Measurements from ENCODE around the gene CMTM4.
A peak's percentile ranks its signal among the peaks of the same experiment; 100 is the strongest.

CMTM4 gene

GRCh38 chr16:66699898-66700297 is 3.4 kb upstream of the CMTM4 start:
- H3F3A ChIP-seq (ENCODE audit: insufficient read depth) = 0 out of 2 replicates have a peak, but pooled peaks cover 5% of the 10 kb centered on the region
- no peak overlapping the region for H3K4me2 ChIP-seq (ENCODE audit: low read depth, low read length, poor library complexity, severe bottlenecking)
- H3K4me3 ChIP-seq (ENCODE audit: insufficient read depth, low read length, poor library complexity, severe bottlenecking) = no peak overlapping the region
- no peak for TF ChIP-seq EZH2phosphoT487 (conservative IDR thresholded peaks at IDR 0.05; ENCODE audit: low read length)
- TF ChIP-seq CTCF (IDR thresholded peaks at IDR 0.05; ENCODE audit: insufficient read depth, low read length, poor library complexity, severe bottlenecking) = no peak
- no peaks in the 10 kb centered on the region for H3K27me3 ChIP-seq (ENCODE audit: low read length)
- no peaks in the 10 kb centered on the region for H3K36me3 ChIP-seq (ENCODE audit: low read length)
- H3K9me3 ChIP-seq (ENCODE audit: insufficient read depth, low read length) = no peaks in the 10 kb centered on the region
- no peaks in the 10 kb centered on the region for H4K20me1 ChIP-seq (ENCODE audit: low read depth, low read length)
- H3K9me2 ChIP-seq (replicated peaks; ENCODE audit: insufficient read depth, low read length) = no peaks in the 10 kb centered on the region
- H3K27ac ChIP-seq (ENCODE audit: low read depth, low read length) = no peak overlapping the region
- no peaks in the 10 kb centered on the region for H3K79me2 ChIP-seq (ENCODE audit: insufficient read depth, low read length)
- no peak overlapping the region for H2AFZ ChIP-seq (ENCODE audit: low read depth, low read length, severe bottlenecking)
- H3K9ac ChIP-seq (ENCODE audit: low read length) = no peak overlapping the region

DNA sequence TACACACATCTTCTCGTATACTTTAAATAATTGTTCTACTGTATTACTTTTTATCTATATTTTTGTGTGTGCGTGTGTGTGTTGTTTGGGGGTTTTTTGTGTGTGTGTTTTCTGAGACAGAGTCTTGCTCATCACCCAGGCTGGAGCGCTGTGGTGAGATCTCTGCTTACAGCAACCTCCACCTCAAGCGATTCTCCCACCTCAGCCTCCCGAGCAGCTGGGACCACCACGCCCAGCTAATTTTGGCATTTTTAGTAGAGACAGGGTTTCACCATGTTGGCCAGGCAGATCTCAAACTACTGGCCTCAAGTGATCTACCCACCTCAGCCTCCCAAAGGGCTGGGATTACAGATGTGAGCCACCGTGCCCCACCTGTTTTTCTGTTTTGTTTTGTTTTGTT is 1.5 kb upstream of the CMTM4 start:
- H3K4me2 ChIP-seq (ENCODE audit: low read depth, low read length, poor library complexity, severe bottlenecking) = no peak overlapping the region
- no peaks in the 10 kb centered on the region for H3K36me3 ChIP-seq (ENCODE audit: low read length)
- no peak for TF ChIP-seq EZH2phosphoT487 (conservative IDR thresholded peaks at IDR 0.05; ENCODE audit: low read length)
- no peak for TF ChIP-seq CTCF (IDR thresholded peaks at IDR 0.05; ENCODE audit: insufficient read depth, low read length, poor library complexity, severe bottlenecking)
- H3F3A ChIP-seq (ENCODE audit: insufficient read depth) = 0 out of 2 replicates have a peak, but pooled peaks cover 5% of the 10 kb centered on the region
- H3K27me3 ChIP-seq (ENCODE audit: low read length) = no peaks in the 10 kb centered on the region
- no peak overlapping the region for H3K4me3 ChIP-seq (ENCODE audit: insufficient read depth, low read length, poor library complexity, severe bottlenecking)
- no peaks in the 10 kb centered on the region for H3K79me2 ChIP-seq (ENCODE audit: insufficient read depth, low read length)
- no peak overlapping the region for H2AFZ ChIP-seq (ENCODE audit: low read depth, low read length, severe bottlenecking)
- H3K9me2 ChIP-seq (replicated peaks; ENCODE audit: insufficient read depth, low read length) = no peaks in the 10 kb centered on the region
- no peaks in the 10 kb centered on the region for H4K20me1 ChIP-seq (ENCODE audit: low read depth, low read length)
- no peak overlapping the region for H3K27ac ChIP-seq (ENCODE audit: low read depth, low read length)
- no peak overlapping the region for H3K9ac ChIP-seq (ENCODE audit: low read length)
- H3K9me3 ChIP-seq (ENCODE audit: insufficient read depth, low read length) = no peaks in the 10 kb centered on the region

GRCh38 chr16:66695935-66696668 is 441 bp downstream of the CMTM4 start:
- Histone ChIP-seq H3K4me3 (ENCODE audit: insufficient read depth, low read length, poor library complexity, severe bottlenecking) (peak overlapping the region; percentile 65), H2AFZ (ENCODE audit: low read depth, low read length, severe bottlenecking) (peak overlapping the region; percentile 71), H3K9me3 (ENCODE audit: insufficient read depth, low read length) (no peaks in the 10 kb centered on the region), H3K9ac (ENCODE audit: low read length) (peak overlapping the region; percentile 37), H3K79me2 (ENCODE audit: insufficient read depth, low read length) (no peaks in the 10 kb centered on the region), H3K27me3 (ENCODE audit: low read length) (no peaks in the 10 kb centered on the region), H3F3A (ENCODE audit: insufficient read depth) (0 out of 2 replicates have a peak, but pooled peaks cover 5% of the 10 kb centered on the region), H4K20me1 (ENCODE audit: low read depth, low read length) (no peaks in the 10 kb centered on the region), H3K27ac (ENCODE audit: low read depth, low read length) (no peak overlapping the region), H3K36me3 (ENCODE audit: low read length) (no peaks in the 10 kb centered on the region), H3K4me2 (ENCODE audit: low read depth, low read length, poor library complexity, severe bottlenecking) (peak overlapping the region; percentile 62), H3K9me2 (replicated peaks; ENCODE audit: insufficient read depth, low read length) (no peaks in the 10 kb centered on the region)
- TF ChIP-seq CTCF (IDR thresholded peaks at IDR 0.05; ENCODE audit: insufficient read depth, low read length, poor library complexity, severe bottlenecking) = no peak
- TF ChIP-seq EZH2phosphoT487 (conservative IDR thresholded peaks at IDR 0.05; ENCODE audit: low read length) = no peak

Measured in SU-DHL-6 (cell line).